CD4-positive, alpha-beta T cell (primary cell): ENCODE results near the gene ZNF518B. TPM values are rescaled to one million over a fixed set of nuclear protein-coding genes. Genes with fewer than 3 reads are reported as not detected.

Source experiments
- ATAC-seq: fragments of 200-7000 bp; cut with Tn5 transposase; one replicate; pipeline ENCODE4 v1.10.0; 2022; ENCODE audit warnings: mild to moderate bottlenecking; ENCODE audit not compliant: poor library complexity
- CTCF ChIA-PET: fragments of 350-600 bp; sonication (Branson Sonifier 250); formaldehyde crosslinking; loops from one replicate; lab custom pipeline; 2021; ENCODE audit warnings: antibody characterized with exemption, inconsistent platforms; lab: Charles Lee
- POLR2A ChIA-PET: fragments of 350-600 bp; sonication (Branson Sonifier 250); formaldehyde crosslinking; loops from one replicate; lab custom pipeline; 2021; ENCODE audit warnings: antibody characterized with exemption, inconsistent platforms; lab: Charles Lee
- DNase-seq, 14 experiments: peaks; one replicate each; pipeline ENCODE4 v3.0.0-alpha.2; 2013 to 2020; ENCODE audit warnings: mixed read lengths in 2 of 14
- H3K27ac ChIP-seq, 2 donors: one replicate each; pipeline versions ENCODE4 v1.5.1 to v1.7.0; 2013; ENCODE audit warnings: low read length in 2 of 2, low read depth in 1 of 2, mild to moderate bottlenecking in 1 of 2
- H3K27me3 ChIP-seq, 2 experiments: 1 replicate in 1 of 2; 2 replicates in 1 of 2; pipeline versions ENCODE4 v1.6.1 to v1.7.0; 2013; ENCODE audit warnings: low read length in 2 of 2, control low read depth in 1 of 2, mild to moderate bottlenecking in 1 of 2, moderate library complexity in 1 of 2; ENCODE audit not compliant: insufficient read depth in 2 of 2, control insufficient read depth in 1 of 2
- H3K36me3 ChIP-seq: one replicate; pipeline ENCODE4 v1.6.1; 2013; ENCODE audit warnings: low read length, control low read depth; ENCODE audit not compliant: insufficient read depth
- H3K4me1 ChIP-seq: one replicate; pipeline ENCODE4 v1.6.1; 2013; ENCODE audit warnings: low read length, control low read depth; ENCODE audit not compliant: insufficient read depth
- H3K4me3 ChIP-seq: one replicate; pipeline ENCODE4 v1.5.1; 2013; ENCODE audit warnings: mild to moderate bottlenecking, low read length, moderate library complexity
- H3K9me3 ChIP-seq, 2 experiments: 1 replicate in 1 of 2; 2 replicates in 1 of 2; pipeline versions ENCODE4 v1.6.1 to v1.7.0; 2013; ENCODE audit warnings: low read length in 2 of 2, mild to moderate bottlenecking in 2 of 2, control low read depth in 1 of 2, moderate library complexity in 1 of 2; ENCODE audit not compliant: control insufficient read depth in 1 of 2, insufficient read depth in 1 of 2
- H3K27ac Mint-ChIP-seq: one replicate; pipeline ENCODE4 v1.8.0; 2020; ENCODE audit warnings: mixed read lengths
- H3K27me3 Mint-ChIP-seq: one replicate; pipeline ENCODE4 v1.8.0; 2021; ENCODE audit warnings: mixed read lengths
- H3K36me3 Mint-ChIP-seq: one replicate; pipeline ENCODE4 v1.8.0; 2021; ENCODE audit warnings: low read depth, mixed read lengths
- H3K4me1 Mint-ChIP-seq: one replicate; pipeline ENCODE4 v1.8.0; 2021; ENCODE audit warnings: low read depth, mixed read lengths
- H3K4me3 Mint-ChIP-seq: one replicate; pipeline ENCODE4 v1.8.0; 2020; ENCODE audit warnings: mild to moderate bottlenecking, mixed read lengths
- H3K9me3 Mint-ChIP-seq: one replicate; pipeline ENCODE4 v1.8.0; 2020; ENCODE audit warnings: mixed read lengths
- intact Hi-C, 2 experiments: fragments of 100-400 bp; cut with DNase I in 1 of 2; cut with micrococcal nuclease in 1 of 2; formaldehyde crosslinking; loops; one replicate each; pipeline versions ENCODE4 v1.15.1 to v1.9.0; 2023 to 2025; cut with DNase I, micrococcal nuclease
- total RNA-seq, 174 experiments: library from RNA in 2 of 174; stranded (reverse) in 2 of 174; gene quantifications; one replicate each; pipeline ENCODE4 v1.2.3 and lab custom pipeline; 2021 to 2026
- TF ChIP-seq, protein P1 (sequence below): fragments of 200-600 bp; IDR thresholded peaks from one replicate; pipeline ENCODE4 v1.8.0; 2022; ENCODE audit warnings: antibody characterized with exemption, mild to moderate bottlenecking

ZNF518B gene
- total RNA-seq, 2 experiments from 2014 or later, result 36.5 to 37.5 TPM

DNA sequence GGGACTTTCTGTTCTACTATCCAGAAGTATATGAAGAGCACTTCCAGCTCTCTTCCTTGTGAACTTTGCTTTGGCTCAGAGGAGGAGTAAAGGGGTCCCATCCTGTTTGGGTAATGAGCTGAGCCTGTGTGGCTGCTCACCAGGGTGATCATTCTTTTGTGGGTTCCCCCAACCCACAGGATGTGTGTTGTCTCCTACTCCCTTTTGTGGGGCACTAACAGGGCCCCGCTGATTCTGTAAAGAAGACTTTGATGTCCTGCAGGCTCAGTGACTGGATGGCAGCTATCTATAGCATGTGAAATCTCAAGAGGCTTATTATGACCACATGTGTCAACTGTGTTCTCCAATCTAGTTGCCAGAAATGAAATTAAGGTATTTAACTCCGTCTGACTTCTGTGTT is 40.8 kb downstream of the ZNF518B start:
- Histone ChIP-seq H3K27ac (no peak overlapping the region), H3K4me1 (peaks cover 5% of the 10 kb centered on the region), H3K4me3 (no peak overlapping the region), H3K9me3 (no peaks in the 10 kb centered on the region), H3K36me3 (no peaks in the 10 kb centered on the region), H3K27me3 (no peaks in the 10 kb centered on the region)
- ATAC-seq (peak; percentile 48), DNase-seq (peak in 1 of 14 experiments; percentile 23)
- intact Hi-C loops, result no loop called here
- Mint-ChIP-seq H3K27ac (no peak overlapping the region), H3K27me3 (no peaks in the 10 kb centered on the region), H3K9me3 (no peaks in the 10 kb centered on the region), H3K4me1 (peaks cover 13% of the 10 kb centered on the region), H3K36me3 (no peaks in the 10 kb centered on the region), H3K4me3 (no peak overlapping the region)
- POLR2A ChIA-PET, result no interaction called here
- CTCF ChIA-PET, result no interaction called here
- TF ChIP-seq, protein P1, sequence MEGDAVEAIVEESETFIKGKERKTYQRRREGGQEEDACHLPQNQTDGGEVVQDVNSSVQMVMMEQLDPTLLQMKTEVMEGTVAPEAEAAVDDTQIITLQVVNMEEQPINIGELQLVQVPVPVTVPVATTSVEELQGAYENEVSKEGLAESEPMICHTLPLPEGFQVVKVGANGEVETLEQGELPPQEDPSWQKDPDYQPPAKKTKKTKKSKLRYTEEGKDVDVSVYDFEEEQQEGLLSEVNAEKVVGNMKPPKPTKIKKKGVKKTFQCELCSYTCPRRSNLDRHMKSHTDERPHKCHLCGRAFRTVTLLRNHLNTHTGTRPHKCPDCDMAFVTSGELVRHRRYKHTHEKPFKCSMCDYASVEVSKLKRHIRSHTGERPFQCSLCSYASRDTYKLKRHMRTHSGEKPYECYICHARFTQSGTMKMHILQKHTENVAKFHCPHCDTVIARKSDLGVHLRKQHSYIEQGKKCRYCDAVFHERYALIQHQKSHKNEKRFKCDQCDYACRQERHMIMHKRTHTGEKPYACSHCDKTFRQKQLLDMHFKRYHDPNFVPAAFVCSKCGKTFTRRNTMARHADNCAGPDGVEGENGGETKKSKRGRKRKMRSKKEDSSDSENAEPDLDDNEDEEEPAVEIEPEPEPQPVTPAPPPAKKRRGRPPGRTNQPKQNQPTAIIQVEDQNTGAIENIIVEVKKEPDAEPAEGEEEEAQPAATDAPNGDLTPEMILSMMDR, result no peak

DNA sequence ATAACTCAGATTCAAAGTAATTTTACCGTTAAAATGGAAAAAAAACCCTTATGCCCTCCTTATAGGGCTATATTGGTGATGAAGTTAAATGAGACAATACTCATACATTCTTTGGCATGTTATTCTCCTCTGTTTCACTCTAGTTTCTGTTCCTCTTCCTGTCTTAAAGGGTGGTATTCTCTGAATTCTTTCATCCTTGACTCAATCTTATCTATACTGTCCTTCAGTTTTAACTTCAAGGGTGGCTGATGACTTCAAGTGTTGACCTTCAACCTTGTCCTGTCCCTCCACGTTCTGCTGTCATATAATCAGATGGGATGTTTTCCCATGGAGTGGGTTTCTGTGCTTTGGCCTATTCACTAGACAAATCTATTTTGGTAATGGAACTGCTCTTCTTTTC is 44.0 kb downstream of the ZNF518B start:
- H3K4me3 Mint-ChIP-seq, result no peak overlapping the region
- TF ChIP-seq, protein P1, result no peak
- intact Hi-C loops, result no loop called here

DNA sequence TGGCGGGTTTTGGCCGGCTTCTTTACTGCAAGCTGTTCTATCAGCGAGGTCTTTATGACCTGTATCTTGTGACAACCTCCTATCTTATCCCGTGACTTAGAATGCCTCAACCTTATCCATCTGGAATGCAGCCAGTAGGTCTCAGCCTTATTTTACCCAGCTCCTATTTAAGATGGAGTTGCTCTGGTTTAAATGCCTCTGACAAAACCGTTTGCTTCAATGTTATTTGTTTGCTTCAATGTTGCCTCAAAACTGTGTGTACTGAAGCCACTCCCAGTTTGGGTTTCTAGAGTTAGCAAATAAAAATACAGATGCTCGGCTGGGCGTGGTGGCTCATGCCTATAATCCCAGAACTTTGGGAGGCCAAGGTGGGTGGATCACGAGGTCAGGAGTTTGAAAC is 51.6 kb downstream of the ZNF518B start:
- Histone ChIP-seq H3K27me3 (no peaks in the 10 kb centered on the region), H3K4me1 (no peaks in the 10 kb centered on the region), H3K27ac (no peak overlapping the region), H3K9me3 (no peaks in the 10 kb centered on the region), H3K4me3 (no peak overlapping the region), H3K36me3 (no peaks in the 10 kb centered on the region)
- no peaks in the 10 kb centered on the region for H3K9me3 Mint-ChIP-seq
- no peak overlapping the region for H3K27ac Mint-ChIP-seq
- ChIA-PET POLR2A (no interaction called here), CTCF (no interaction called here)
- no peaks in the 10 kb centered on the region for H3K27me3 Mint-ChIP-seq
- intact Hi-C loops, result loop anchor here in 1 of 2 experiments (10.0 kb wide), 2 partner anchors 241 to 701 kb away; no protein-coding TSS in a partner anchor
- no peak for ATAC-seq
- TF ChIP-seq, protein P1, result no peak
- no peak overlapping the region for H3K4me3 Mint-ChIP-seq
- H3K36me3 Mint-ChIP-seq, result no peaks in the 10 kb centered on the region
- DNase-seq, result no peak
- H3K4me1 Mint-ChIP-seq, result no peaks in the 10 kb centered on the region

More for the DNA sequence above, 44.0 kb downstream of the ZNF518B start:
- H3K4me1 Mint-ChIP-seq, result peaks cover 10% of the 10 kb centered on the region
- Histone ChIP-seq H3K27ac (no peak overlapping the region), H3K9me3 (no peaks in the 10 kb centered on the region), H3K36me3 (no peaks in the 10 kb centered on the region), H3K27me3 (no peaks in the 10 kb centered on the region), H3K4me1 (peaks cover 5% of the 10 kb centered on the region), H3K4me3 (no peak overlapping the region)
- no peaks in the 10 kb centered on the region for H3K9me3 Mint-ChIP-seq
- DNase-seq (no peak), ATAC-seq (no peak)
- H3K27me3 Mint-ChIP-seq, result no peaks in the 10 kb centered on the region
- H3K27ac Mint-ChIP-seq, result no peak overlapping the region
- CTCF ChIA-PET, result interaction anchor here (1.2 kb wide), 1 partner anchor 9 kb away, joined by 3 read pairs; no protein-coding TSS in a partner anchor
- POLR2A ChIA-PET, result no interaction called here
- no peaks in the 10 kb centered on the region for H3K36me3 Mint-ChIP-seq
